Activated CD4-positive, alpha-beta T cell treated with anti-CD3 and anti-CD28 coated beads for 4 hours (primary cell): ENCODE results near the gene FOXB2.
"Not testable (repeated sequence)": the region's sequence is repeated elsewhere in the genome, so short reads cannot be mapped to it uniquely, and the experiment has no call there.

Experiments used
- DNase-seq, 2 donors: peaks; one replicate each; pipeline ENCODE4 v3.0.0-alpha.2; 2020

FOXB2 gene

DNA sequence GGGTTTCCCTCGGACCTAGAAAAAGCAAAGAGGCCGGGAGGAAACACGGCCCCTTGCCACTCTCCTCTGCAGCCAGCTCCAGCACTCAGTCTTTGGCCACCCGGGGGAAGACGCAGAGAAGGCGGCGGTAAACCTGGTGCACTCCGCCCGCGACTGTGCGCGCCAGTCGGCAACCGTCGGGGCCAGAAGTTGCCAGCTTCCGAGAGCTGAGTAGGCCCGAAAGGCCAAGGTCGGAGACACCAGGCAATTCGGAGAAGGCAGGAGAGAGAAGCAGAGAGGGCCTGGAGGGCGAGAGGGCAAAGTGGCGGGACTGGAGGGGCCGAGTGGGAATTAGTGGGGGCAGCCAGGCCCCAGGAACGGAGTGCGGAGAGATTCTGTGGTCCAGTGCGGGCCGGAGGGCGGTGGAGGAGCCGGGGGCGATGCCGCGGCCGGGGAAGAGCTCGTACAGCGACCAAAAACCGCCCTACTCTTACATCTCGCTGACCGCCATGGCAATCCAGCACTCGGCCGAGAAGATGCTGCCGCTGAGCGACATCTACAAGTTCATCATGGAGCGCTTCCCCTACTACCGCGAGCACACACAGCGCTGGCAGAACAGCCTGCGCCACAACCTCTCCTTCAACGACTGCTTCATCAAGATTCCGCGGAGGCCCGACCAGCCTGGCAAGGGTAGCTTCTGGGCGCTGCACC is at the start of gene FOXB2:
Gene FOXB2 (plus strand): TSS at position 420 of the 690 bp plus-strand sequence. CDS start 0 bp downstream, at position 420.
- DNase-seq: no peak

DNA sequence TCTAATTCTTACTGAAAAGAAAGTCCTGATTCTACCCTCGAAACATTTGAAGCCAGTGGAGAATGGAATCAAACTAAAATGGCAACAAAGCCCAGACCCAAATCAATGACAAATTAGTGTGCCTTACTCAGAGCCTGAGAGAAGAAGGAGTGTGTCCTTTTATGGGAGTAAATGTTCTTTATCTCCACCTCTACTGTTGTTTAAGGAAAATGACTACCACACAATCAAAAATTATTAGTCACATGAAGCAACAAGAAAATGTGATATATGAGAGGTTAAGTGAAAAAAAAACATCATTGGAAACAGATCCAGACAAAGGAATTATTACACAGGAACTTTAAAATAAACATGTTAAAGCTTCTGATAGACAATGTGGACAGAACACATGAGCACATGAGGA is 49.7 kb upstream of the FOXB2 start:
- DNase-seq: no peak

DNA sequence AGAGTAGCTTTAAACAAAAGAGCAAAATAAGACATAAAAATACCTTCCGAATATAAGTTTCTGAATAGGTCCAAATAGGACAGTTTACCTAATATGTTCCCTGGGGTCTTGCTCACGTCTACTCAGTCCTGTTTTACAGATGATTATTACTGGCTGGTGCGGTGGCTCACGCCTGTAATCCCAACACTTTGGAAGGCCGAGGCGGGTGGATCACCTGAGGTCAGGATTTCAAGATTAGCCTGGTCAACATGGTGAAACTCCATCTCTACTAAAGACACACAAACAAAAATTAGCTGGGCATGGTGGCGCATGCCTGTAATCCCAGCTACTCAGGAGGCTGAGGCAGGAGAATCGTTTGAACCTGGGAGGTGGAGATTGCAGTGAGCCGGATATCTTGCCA is 40.6 kb upstream of the FOXB2 start:
- DNase-seq: not testable (repeated sequence)

DNA sequence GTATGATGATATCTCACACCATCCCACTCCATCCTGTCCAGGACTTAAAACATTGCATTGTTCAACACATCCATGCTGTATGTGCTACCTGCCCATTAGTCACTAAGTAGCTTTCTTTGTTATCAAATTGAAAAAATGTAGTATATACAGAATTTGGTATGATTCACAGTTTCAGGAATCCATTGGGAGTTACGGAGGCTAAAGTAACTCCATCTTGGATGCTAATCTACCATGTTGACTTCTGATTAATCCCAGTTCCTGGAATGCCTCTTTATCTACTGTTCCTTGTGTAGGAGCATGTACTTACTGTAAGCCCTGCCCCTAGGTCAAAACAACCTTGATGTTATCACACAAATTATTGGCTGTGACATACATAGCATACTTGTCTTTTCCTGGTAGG is 38.9 kb upstream of the FOXB2 start:
- no peak for DNase-seq

DNA sequence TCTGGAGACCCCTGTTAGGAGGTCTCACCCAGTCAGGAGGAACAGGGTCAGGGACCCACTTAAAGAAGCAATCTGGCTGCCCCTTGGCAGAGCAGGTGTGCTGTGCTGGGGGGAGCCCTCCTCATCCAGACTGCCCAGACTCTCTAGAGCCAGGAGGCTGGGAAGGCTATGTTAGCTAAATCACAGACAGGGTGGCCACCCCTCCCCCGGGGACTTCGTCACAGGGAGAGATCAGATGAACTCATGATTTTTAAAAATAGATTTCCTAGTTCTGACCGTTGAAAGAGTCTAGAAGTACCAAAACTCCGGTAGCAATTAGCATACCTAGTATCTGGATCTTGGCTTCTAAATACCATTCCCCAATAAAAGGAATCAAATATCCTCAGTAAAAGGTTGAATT is 35.0 kb upstream of the FOXB2 start:
- no peak for DNase-seq

DNA sequence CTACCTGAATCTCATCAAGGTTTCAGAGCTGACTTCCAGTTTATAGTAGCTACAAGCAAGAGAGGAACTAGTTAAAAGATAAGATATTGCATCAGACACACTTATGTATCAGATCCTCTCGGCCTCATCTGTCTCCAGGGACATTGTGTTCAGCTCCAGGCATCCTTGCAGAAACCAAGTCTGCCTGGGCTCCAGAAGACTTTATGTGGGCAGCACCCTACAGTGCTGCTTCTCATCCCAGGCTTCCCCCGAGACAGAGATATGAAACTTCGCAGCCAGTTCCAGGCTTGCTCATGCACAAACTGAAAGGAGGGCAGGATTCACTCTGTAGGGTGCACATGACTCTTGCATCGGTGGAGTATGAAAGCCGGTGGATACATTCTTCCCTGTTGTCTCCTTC is 33.9 kb upstream of the FOXB2 start:
- DNase-seq: no peak

DNA sequence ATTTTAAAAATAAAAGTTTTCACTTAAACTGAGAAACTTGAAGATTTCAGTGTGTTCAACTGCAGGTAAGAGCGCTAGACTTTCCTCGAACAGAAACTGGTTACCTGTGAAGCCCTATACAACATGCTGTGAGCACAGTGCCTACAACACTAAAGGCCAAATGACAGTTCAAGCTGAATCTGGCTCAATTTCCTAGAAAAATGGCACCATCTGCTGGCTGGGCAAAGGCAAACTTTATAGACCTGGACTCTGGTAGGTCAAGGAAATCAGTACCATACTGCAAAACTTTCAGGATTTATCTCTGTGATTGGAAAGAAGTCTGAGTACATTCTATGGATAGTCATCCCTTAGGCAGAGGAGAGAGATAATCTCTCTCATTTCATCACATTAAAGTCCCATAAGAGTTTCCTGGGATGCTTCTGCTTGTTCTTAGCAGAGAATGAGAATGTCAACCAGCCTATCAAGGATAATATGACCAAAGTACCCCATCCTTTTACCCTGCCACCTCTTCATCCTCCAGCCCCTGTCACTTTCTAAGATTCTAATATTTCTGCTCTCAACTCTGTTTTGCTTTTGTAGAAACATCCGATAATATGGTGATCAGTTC is 31.8 kb upstream of the FOXB2 start:
- DNase-seq: no peak

DNA sequence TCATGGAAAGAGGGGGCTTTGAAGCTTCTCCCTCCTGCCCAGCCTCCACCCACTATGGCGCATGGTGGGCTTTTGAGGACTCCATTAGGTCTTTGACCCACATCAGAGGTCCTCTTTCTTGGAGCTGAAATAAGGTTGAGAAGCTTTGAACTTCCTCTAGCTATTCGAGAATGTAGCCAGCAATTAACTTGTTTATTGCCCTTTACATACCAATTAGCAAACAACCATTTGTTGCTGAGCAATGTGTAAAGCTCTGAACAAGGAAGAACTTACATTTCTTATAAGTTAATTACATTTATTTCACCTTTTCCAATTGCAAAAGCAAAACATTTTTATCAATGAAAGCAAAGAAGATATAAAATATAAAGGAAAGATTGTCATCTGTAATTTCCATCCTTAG is 30.5 kb upstream of the FOXB2 start:
- DNase-seq: no peak

DNA sequence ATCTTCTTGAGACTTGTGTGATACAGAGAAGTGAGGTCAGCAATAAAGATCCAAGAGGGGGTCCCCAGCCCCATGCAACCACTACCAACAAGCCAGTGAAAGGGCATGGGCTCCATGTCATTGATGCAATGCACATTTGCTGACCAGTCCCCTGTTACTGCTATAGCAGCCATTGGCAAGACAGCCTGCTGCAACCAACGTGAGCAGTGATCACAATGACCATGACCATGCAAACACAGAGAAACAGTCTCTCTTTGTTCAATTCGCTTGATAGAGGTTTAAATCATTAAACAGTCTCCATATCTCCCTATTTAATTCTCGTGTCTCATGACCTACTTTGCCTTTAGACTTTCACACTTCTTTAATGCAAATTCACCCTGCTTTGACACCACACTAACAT is 30.0 kb upstream of the FOXB2 start:
- no peak for DNase-seq

DNA sequence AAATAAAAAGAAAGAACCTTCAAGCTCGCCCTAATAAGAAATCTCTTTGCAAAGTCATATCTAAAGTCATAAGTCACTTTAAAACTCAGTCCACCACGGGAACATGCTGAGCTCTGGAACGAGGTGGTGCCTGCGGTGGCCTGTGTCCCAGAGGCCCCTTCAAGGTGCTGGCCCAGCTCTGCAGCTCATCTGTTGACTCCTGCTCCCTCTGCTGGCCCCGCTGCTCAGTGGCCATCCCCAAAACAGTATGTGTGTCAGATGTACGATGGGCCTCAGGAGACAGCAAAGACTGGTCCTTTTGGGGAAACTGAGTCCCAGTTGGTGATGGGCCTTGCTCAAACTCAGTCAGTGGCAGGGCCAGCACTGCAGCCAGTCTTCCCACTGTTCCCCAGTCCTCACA is 22.8 kb upstream of the FOXB2 start:
- DNase-seq: no peak

DNA sequence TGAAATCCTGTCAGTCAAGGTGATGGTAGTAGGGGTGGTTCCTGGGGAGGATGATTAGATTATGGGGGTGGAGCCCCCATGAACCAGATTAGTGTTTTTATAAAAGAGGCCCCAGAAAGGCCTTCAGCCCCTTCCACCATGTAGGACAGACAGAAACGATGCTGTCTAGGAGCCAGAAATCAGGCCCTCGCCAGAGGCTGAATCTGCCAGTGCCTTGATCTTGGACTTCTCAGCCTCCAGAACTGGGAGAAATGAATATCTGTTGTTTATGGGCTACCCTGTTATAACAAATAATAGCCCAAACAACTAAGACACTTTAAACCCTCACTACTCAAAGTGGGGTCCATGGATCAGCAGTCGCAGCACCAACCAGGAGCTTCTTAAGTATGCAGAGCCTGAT is 20.2 kb upstream of the FOXB2 start:
- no peak for DNase-seq

DNA sequence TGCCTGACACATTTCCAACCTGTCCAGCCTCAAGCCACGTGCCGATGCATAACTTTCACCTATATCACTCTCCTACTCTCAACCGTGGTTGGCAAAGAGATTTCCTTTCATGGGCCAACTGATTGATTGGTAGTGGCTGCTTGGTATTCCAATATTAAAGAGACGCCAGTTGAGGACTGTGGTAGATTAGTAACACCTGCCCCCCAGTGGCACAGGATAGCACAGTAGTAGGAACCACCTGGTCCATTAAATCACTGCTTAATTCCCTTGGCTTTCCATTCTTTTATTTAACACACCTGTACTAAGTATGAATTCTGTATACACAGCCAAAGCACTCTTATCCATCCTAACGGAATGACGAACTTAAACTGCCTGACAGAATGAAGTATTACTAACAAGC is 19.1 kb upstream of the FOXB2 start:
- DNase-seq: no peak

DNA sequence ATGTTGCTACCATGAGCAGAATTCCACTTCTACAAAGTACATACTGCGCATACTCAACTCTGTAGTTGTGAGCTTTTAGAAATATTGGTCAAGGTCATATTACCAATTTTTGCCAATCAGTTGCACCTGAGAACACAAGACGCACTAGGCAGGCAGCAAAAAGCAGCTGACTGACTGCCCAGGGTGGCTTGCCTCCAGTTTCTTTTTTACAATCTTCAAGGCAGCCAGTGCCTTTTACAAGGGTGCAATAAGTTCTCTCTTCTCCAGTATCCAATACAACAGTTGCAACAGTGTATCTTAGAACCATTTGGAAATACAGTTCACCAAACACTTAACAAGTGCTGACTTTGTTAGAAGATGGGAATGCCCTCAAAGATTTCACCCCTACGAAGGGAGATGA is 16.1 kb upstream of the FOXB2 start:
- DNase-seq: no peak

DNA sequence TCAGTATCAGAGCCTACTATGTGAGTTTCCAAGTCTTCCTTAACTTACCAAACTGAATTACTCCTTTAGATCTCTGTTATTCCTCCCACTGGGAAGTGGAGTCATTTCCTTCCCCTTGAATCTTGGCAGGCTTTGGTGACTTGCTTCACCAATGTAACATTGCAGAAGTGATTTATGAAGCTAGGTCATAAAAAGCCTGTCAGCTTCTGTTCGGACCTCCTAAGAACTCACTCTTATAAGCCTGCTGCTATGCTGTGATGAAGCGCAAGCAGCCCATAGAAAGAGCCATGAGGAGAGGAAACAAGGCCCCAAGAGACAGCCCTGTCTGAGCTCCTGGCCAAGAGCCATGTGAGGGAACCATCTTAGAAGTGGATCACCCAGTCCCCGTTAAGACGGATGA is 14.2 kb upstream of the FOXB2 start:
- DNase-seq: no peak

DNA sequence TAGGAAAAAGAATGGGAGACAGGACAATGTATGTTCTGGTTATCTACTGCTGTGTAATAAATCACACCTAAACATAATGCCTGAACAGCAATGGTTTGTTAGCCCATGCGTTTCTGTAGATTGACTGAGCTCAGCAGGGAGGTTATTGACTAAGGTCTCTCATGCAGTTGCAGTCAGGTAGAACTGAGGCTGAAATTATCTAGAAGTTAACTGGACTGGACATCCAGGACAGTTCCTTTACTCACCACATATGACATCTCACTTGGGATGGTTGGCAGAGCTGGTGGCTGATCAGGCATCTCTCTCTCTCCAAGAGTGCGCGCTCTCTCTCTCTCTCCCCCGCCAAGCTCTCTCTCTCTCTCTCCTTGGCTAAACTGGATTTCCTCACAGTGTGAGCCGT is 8.9 kb upstream of the FOXB2 start:
- DNase-seq: no peak

DNA sequence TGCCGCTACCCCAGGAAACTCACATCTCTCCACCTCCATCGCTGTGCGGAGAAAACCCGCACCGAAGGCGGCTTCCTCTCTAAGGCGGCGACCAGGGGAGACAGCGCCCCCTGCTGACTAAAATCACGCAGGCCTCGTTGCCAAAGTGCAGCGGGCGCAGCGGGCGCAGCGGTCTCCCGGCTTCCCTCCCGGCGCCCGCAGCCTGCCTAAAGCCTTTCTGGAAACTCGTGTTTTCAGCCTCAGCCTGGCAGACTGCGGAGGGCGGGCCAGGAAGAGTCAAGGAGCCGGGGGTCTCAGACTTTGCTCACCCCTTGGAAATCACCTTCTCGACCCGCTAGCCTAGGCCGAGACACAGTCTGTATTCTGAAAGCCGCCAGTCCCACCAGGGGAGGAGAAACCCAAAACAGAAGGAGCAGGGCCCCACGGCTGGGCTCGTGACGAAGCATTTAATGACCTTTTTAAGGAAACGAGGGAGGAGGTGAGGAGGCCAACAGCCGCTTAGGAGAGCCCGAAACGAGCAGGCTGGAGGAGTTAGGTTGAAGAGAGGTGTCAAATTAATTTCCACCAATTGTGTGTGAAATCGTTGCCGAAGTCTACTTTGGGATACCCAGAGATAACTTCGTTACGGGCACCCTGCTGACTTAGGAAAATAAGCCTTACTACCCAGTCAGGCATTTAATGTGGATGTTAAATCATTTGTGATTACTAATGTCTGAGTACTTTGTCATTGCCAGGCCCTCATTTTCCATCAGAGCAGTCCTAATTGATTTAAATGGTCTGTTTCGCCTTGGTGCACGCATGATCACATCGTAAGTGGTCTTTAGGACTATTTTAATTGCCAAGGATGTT is 7.3 kb upstream of the FOXB2 start:
- peak; percentile 35 to 39 for DNase-seq

DNA sequence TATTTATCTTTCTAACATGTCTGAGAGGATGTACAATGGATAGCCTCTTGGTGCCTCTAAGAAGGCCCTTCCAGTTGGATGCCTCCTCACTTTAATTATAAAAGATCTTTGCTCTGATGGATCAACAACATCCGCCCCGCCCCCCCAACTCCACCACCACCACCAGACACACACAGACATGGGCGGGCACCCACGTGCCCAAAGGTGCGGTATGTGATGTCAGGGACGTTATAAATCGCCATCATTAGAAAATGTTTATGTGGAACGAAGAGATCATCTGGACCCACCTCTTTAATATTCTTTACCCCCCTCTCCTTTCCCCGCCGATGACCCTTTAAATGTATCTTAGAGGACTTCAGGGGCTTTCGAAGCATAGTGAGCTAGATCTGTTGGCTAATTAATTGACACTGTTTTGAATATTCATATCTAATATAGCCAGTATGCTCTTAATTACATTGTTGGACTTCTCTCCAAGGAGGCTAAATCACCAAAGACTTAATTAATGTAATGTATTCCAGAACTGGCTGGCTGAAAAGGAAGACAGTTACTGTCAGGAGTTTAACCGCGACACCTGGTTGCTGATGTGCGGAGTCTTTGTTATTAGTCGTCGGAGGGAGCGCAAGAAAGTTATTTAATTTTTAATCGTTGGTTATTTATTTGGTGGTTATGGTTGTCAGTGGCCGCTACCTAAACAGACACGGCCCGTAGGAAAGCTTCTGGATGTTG is 6.1 kb upstream of the FOXB2 start:
- no peak for DNase-seq

DNA sequence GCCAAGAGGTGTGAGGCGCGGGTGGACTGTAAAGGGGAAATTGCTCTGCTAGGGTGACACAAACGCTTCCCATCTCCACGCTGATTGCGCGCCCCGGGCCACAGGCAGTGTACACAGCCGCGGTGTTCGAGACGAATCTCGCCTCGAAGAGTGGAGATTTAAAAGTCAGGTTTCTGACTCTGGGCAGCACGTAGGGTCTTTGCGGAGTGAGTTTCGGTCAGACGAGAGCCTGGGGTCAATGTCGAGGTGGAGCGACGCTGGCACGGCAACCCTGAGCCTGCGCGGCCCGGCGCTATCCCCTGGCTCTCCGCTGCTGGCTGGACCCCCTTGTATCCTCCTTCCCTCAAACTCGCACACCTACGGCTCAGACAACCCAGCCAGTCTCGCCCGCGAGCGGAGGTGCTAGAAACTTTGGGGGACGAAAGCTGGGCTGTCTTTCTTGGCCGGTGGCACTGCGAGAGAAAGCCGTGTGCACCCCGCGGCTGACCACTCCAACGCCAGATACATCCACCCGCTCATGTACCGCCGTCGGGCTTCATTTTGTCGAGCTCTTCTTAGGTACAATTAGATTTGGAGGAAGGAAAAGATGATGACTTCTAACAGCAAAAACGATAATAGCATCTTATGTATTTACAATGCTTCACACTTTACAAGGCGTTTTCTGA is 5.4 kb upstream of the FOXB2 start:
- no peak for DNase-seq

DNA sequence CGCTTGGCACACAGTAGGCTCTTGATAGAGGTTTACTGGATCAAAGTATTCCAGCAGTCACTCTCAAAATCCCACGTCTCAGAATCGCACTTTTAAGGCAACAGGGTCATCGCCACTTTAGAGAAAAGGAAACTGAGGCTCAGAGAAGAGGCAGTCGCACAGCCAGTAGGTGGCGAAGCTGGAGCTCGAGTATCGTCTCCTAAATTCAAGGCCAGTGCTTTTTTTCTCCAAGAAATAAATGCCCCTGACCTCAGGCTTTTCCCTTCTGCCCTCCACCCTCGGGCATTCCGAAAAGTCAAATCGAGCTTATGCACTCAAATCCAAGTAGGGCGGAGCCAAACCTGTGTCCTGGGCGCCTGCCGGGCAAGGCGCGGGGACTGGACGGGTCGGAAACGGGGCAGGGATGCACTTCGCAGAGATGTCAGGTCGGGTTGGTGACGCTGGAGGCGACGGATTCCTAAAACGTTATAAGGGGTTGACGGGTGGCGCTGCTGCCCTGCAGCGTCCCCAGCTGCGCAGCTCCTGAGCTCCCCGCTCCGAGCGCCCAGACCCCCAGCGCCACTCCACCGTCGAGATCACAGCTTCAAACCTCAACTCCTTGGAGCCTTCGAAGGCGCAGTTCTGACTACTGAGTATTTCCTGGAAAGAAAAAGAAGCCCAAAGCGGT is 4.7 kb upstream of the FOXB2 start:
- DNase-seq: no peak

DNA sequence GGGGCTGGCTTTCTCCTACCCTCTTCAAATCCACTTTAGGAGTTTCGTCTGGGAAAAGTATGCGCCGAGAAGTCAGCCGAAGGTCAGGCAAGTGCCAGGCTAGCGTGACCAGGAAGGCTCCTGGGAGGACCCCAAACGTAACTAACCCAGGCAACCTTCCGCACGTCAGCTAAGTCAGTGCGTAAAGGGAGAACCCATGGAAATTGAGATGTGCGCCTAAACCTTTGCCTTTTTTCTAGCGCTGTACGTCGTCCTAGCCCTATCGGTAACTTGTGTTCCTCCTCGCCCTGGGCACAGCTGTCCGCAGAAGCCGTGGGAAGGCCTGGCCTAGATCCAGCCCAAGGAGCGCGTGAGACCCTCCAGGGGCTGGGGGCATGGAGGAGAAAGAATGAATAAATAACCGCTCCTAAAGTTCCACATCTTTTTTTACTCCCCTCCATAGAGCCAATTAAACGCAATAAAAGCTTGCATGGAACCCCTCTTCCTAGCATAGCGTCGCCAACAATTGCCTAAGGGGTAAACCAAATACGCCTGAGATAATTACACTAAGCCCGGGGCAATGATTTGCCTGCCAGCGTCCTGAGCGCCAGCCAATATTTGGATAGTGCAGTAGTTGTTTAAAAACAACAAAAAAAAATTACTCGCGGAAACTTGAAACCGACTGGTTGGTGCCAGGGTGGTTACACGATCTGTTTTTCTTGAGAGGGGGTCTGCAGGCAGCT is 4.0 kb upstream of the FOXB2 start:
- DNase-seq: no peak

DNA sequence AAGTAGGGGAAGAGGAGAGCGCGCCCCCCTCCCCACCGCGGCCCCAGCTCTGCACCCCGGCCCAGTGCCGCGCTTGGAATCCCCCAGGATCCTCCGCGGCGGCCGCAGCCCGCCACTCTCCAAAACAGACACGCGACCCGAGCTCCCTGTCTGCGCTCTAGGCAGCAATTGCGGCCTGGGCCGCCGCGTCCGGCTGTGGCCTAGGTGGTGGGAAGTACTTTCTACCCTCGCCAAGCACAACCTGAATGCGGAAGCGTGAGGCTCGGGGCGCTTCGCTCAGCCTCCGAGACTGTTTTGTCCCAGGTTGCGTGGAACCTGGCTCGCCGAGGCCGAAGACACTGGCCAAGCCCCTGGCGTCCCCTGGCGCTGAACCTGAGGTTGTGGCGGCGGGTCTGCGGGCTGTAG is 3.3 kb upstream of the FOXB2 start:
- DNase-seq: no peak
